ENCODE results near the gene AAK1.
A peak's percentile ranks its signal among the peaks of the same experiment; 100 is the strongest.

AAK1 gene

GRCh38 chr2:69524799-69525198 lies 118.7 kb downstream of the AAK1 start:
- DNase-seq: no peak

DNA sequence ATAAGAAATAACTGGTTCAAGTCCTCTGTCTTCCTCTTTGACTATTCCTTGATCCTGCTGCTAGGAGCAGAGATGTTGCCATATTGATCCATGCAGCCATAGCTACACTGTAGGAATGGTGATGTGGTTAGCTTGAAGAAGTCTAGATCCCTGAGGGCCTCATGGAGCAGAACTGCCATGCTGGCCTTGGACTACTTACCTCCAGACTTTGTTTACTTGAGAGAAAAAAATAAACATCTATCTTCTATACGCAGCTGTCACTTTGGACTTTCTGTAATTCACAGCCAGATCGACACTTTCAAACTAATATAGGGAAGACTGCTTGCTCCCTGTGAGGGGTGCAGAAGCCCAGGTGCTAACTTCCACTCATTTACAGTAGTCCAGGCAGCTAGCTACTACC lies 121.8 kb downstream of the AAK1 start:
- DNase-seq: no peak

- no peak for DNase-seq
These were observed 124.7 kb downstream of the AAK1 start for GRCh38 chr2:69518841-69519240.

DNA sequence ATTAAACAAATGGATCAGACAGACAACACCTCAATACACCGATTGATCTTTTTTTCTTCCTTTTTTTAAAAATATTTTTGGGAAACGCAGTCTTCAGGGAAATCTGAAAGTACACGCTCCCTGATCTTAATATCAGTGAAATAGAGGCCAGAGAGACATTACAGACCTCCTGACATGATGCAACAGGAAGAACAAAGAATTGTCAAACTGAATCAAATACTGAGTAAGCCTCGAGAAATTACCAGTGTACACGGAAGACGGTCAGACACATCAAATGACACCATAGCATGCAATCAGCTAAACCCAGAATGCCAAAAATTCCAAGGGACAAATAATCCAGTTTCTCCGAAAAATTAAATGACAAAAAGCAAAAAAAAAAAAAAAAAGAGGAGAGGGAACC lies 126.1 kb downstream of the AAK1 start:
- DNase-seq: no peak

- no peak for DNase-seq
These were observed 128.7 kb downstream of the AAK1 start for GRCh38 chr2:69514819-69515218.

- no peak for DNase-seq
These were observed 129.1 kb downstream of the AAK1 start for GRCh38 chr2:69514406-69514805.

GRCh38 chr2:69512446-69512845 lies 131.1 kb downstream of the AAK1 start:
- no peak for DNase-seq

DNA sequence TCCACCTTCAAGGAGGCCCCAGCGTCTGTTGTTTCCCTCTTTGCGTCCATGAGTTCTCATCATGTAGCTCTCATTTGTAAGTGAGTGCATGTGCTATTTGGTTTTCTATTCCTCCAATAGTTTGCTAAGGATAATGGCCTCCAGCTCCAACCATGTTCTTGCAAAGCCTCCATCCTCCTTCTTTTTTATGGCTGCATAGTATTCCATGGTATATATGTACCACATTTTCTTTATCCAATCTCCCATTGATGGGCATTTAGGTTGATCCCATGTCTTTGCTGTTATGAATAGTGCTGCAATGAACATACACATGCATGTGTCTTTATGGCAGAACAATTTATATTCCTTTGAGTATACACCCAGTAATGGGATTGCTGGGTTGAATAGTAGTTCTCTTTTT lies 133.3 kb downstream of the AAK1 start:
- no peak for DNase-seq

- DNase-seq: no peak
These were observed 133.8 kb downstream of the AAK1 start for GRCh38 chr2:69509750-69510140.

DNA sequence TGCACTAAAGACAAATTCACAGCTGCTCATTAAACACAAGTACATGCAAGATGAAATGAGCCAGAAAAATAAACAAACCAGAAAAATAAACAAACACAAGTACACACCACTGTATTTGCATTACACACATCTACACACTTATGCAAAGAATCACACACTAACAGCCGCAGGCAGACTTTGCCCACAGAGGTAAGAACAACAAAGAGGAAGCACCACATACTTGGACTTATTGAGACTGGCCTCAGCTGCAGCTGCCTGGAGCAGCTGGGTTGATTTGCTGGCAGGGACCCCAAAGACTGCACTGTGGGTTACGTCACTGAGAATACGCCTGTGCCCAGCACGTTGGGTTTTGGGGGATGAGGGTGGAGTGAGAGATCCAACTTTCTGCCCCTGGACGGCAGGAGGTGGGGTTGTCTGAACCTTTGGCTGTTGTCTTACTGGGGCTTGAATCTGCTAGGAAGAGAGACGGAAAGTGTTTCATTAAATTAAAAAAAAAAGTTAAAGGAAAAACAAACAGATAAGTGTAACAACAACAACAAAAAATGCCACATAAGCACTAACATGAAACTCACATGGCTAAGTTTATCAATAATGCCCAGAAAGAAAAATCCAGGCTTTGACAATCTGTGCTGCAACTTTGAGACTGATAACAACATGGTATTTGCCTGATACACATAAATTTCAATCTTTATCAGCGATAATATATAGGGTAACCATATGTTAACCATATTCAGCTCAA lies 134.4 kb downstream of the AAK1 start:
- peak; percentile 83 to 92 for DNase-seq

GRCh38 chr2:69505710-69506109 lies 137.8 kb downstream of the AAK1 start:
- DNase-seq: no peak

GRCh38 chr2:69501301-69501700 lies 142.2 kb downstream of the AAK1 start:
- DNase-seq: no peak

- DNase-seq: no peak
These were observed 143.6 kb downstream of the AAK1 start for GRCh38 chr2:69499966-69500365.

GRCh38 chr2:69499242-69499641 lies 144.3 kb downstream of the AAK1 start:
- DNase-seq: no peak

DNA sequence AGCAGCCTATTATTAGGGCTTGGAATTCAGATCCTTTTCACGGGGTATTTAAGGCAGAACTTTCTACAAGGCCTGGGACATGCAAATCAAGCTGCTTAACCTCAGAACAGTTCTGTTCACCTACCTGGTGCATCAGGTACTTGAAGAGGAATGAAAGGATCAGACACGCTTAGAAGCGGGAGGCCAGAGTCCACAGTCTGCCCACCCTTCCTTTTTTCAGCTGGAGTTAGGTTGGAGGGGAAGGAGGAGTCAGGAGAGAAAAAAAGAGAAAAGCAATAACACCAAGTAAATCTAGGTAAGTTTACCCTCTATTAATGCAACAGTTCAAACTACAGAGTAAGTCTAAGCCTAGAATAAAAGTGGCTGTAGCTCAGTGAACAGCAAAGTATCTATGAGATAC lies 147.7 kb downstream of the AAK1 start:
- peak in 1 of 2 experiments; percentile 7 for DNase-seq

GRCh38 chr2:69495008-69495407 lies 148.5 kb downstream of the AAK1 start:
- no peak for DNase-seq

DNA sequence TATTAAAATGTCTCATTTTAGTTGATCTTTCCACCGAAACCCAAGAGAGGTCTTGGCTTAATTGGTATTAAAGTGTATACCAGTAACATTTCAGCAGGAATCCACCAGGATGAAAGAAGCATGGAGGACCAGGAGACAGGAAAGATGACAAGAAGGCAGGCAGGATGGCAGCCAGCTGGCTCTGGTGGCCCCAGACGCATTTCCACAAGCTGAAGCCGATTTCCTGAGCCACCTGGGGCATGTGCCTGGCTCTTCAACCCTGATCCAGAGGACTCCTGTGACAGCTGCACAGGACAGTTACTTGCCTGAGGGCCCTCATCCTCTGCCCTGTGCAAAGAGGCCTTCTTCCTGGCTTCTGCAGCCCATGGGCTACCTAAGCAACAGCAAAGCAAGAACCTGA lies 149.4 kb downstream of the AAK1 start:
- DNase-seq: no peak

- DNase-seq: peak; percentile 11 to 60
These were observed 150.3 kb downstream of the AAK1 start for GRCh38 chr2:69493268-69493667.

DNA sequence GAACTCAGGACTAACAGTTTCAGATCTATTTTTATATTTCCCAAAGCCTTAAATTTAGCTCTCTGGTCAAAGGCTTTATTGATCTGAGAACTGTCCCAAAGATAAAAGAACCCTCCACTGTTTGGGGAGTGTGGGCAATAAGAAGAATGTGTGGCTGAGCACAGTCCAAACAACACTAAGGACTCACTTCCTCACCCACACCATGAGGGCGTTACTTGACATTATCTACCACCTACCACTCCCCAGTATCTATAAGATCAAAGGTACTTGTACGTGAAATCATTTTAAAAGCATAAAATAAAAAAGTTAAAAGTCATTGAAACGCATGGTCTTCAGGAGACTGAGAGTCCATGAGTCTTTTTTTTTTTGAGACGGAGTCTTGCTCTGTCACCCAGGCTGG lies 151.7 kb downstream of the AAK1 start:
- DNase-seq: no peak

DNA sequence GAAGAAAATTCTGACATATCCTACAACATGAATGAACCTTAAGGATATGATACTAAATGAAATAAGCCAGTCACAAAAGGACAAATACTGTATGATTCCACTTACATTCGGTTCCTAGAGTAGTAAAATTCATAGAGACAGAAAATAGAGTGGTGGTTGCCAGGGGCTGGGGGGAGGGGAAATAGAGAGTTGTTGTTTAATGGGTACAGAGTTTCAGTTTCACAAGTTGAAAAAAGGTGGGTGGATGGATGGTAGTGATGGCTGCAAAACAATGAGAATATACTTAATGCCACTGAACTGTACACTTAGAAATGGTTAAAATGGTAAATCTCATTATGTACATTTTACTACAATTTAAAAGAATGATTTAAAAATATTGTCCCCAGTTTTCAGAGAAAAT lies 153.1 kb downstream of the AAK1 start:
- no peak for DNase-seq

DNA sequence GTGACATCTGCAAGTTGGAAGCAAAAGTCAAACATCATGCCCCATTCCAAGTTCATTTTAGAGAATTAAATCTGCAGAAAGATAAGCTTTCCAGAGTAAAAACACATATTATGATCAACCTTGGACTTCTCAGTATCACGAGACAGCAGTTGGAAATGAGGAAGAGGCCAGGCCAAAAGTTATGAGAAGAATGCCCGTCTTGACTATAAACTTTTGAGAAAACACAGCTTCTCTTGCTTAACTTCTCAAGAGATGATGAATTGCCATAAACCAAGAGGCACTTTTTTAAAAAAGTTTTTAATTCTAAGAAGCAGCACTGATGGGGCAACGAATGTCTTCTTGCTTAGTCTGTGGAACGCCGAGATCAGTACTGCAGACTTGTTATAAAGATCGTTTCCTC lies 153.7 kb downstream of the AAK1 start:
- DNase-seq: no peak

DNA sequence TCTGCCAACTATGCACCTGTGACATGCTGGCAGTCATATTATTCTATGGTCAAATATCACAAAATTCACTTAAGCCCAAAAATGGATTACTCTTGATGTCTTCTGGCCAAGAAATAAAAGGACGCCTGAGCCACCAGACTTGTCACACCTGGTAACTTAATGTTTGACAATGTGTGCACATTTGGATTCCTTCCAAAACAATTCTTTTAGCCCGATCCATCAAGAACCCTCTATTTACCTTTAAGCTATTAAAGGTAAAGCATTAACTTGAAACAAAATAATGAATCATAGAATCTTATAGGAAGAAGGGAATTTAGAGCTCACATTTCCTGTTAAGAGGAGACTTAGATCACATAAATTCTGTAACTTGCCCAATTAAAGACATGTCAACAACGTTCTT lies 159.8 kb downstream of the AAK1 start:
- DNase-seq: no peak

- DNase-seq: peak; percentile 8 to 28
These were observed 160.5 kb downstream of the AAK1 start for GRCh38 chr2:69483024-69483423.

- peak in 1 of 2 experiments; percentile 18 for DNase-seq
These were observed 161.1 kb downstream of the AAK1 start for GRCh38 chr2:69482471-69482870.

DNA sequence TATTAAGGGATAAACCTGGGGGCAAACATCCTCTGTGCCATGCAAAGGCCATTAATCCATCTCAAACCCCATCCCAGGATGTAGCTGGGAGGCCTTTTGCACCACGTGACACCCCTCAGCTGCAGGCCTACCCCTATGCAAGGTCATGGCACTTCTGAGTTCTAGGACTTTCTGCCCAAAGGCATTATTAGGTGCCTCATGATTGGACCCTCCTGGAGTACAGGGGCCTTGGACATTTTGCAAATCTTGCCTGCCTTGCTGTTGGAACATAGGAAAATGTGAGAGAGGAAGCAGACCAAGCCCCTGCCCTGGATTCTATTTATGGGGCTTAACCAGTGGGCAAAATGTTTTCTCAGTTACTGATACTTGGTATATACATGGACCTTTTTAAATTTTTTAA lies 162.1 kb downstream of the AAK1 start:
- DNase-seq: no peak
